Upper lobe of left lung (tissue), 6 donors: ENCODE data around the gene PRF1. TPM values are rescaled to one million over a fixed set of nuclear protein-coding genes. Genes with fewer than 3 reads are reported as not detected.

Experiments
- ATAC-seq, 2 donors: fragments of 200-7000 bp; cut with Tn5 transposase; one replicate each; pipeline ENCODE4 v1.9.1; 2022; ENCODE audit warnings: mild to moderate bottlenecking in 2 of 2, moderate library complexity in 2 of 2; ENCODE audit not compliant: low FRiP score in 2 of 2
- DNase-seq, 2 donors: peaks; one replicate each; pipeline ENCODE4 v3.0.0-alpha.2; 2019 to 2020
- H3K27ac ChIP-seq, 4 donors: fragments of 200-600 bp; sonication (generic); one replicate each; pipeline ENCODE4 v1.5.1; 2016 to 2019
- H3K27me3 ChIP-seq, 4 donors: fragments of 200-600 bp; sonication (generic); one replicate each; pipeline ENCODE4 v1.5.1; 2017 to 2019
- H3K36me3 ChIP-seq, 4 donors: fragments of 200-600 bp; sonication (generic); one replicate each; pipeline ENCODE4 v1.5.1; 2016 to 2019
- H3K4me1 ChIP-seq, 4 donors: fragments of 200-600 bp; sonication (generic); one replicate each; pipeline ENCODE4 v1.5.1; 2018 to 2019
- H3K4me3 ChIP-seq, 4 donors: fragments of 200-600 bp; sonication (generic); one replicate each; pipeline ENCODE4 v1.5.1; 2017 to 2019; ENCODE audit warnings: mild to moderate bottlenecking in 2 of 4, moderate library complexity in 1 of 4
- H3K9me3 ChIP-seq, 4 donors: fragments of 200-600 bp; sonication (generic); one replicate each; pipeline ENCODE4 v1.5.1; 2018 to 2019
- EP300 ChIP-seq, 4 donors: sonication (generic); formaldehyde crosslinking; IDR thresholded peaks; one replicate each; pipeline ENCODE4 v1.5.1; 2017; ENCODE audit warnings: antibody characterized with exemption in 4 of 4, control low read depth in 2 of 4
- POLR2A ChIP-seq, 4 donors: fragments of 450-650 bp; IDR thresholded peaks; one replicate each; pipeline ENCODE4 v1.5.1; 2016 to 2017; ENCODE audit warnings: antibody characterized with exemption in 4 of 4, mild to moderate bottlenecking in 2 of 4
- POLR2AphosphoS5 ChIP-seq, 2 donors: sonication (generic); formaldehyde crosslinking; IDR thresholded peaks; one replicate each; pipeline ENCODE4 v1.5.1; 2017; ENCODE audit warnings: antibody characterized with exemption in 2 of 2
- whole genome bisulfite sequencing, 2 donors: methylation state at CpG; one replicate each; pipeline ENCODE4 v1.1.5; 2017 to 2018; 5-methylcytosine and 5-hydroxymethylcytosine counted together
- total RNA-seq, 6 donors: library from RNA; depleted of rRNA in 4 of 6; stranded (reverse); fragments of >200 nt in 4 of 6; gene quantifications; one replicate each; pipeline versions ENCODE4 v1.1.0 to v1.2.1, GENCODE V29; 2016 to 2021
- TF ChIP-seq, protein P1 (sequence below), 6 experiments: fragments of 450-650 bp in 4 of 6; fragments of 200-600 bp in 2 of 6; sonication (generic) in 2 of 6; IDR thresholded peaks; one replicate each; pipeline ENCODE4 v1.5.1; 2016 to 2019; ENCODE audit warnings: antibody characterized with exemption in 6 of 6
- donor health status: DM: no; HTN: no; CAD: no; lungs with moderate emphysema.
- donor health status: DM: no; HTN: yes; CAD: no; lungs with severe emphysema.

The PRF1 gene
- total RNA-seq, 6 donors from 2014 or later = 6.3 to 26.9 (median 15.9) TPM

DNA sequence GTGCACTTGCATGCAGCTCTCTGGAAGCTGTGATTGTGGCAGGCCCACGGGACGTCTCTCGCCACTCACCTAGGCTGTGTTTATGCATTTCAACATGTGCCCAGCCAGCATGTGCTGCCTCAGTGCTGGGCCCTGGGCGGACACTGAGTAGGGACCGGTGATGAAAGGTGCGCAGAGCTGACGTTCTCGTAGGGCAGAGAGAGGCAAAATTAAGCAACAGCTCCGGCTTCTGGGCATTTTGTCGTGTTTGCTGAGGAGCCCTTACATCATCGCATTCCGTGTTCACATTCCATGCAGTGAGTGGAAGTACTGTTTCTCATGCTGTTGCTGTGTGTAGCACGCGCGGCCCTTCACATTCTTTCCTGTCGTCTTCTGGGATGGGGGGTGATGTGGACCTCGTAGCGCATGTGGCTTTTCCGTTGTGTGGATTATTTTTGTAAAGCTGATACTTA, 50.5 kb downstream of the PRF1 start:
- ATAC-seq = peak; percentile 53 to 88
- Histone ChIP-seq H3K27me3 (no peaks in the 10 kb centered on the region), H3K9me3 (no peaks in the 10 kb centered on the region), H3K4me1 (peaks cover 4 to 15% (median 8%) of the 10 kb centered on the region in 4 donors), H3K36me3 (peaks cover 0 to 70% (median 10%) of the 10 kb centered on the region in 4 donors), H3K4me3 (no peak overlapping the region), H3K27ac (peak overlapping the region in 3 of 4 donors; percentile 2 to 58 (median 44))
- DNase-seq = peak in 1 of 2 donors; percentile 86
- WGBS, 2 donors = 58 to 65% methylated on average over 19 of the region's 19 CpGs
- TF ChIP-seq EP300 (IDR thresholded peaks at IDR 0.05) = peak in 1 of 4 donors; percentile 55
- TF ChIP-seq POLR2A (IDR thresholded peaks at IDR 0.05) = no peak
- peak; percentile 64 to 75 for TF ChIP-seq POLR2AphosphoS5 (IDR thresholded peaks at IDR 0.05)

DNA sequence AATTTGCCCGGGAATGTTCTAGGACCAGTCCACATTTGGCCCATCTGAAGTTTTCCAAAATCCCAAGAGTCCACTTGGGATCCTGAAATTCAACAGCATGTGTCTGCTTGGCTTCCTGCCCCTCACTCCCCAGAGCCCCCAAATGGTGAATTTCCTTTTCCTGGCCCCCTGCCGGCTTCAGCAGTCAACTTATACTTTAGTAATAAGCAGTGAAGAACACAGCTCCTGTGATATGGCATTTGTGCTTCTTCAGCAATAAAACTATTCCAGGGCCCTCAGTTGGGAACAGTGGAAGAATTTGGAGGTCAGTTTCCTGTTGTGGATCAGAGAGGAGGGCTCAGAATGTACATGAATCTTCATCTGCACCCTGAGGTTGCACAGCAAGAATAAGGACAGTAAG, 51.1 kb downstream of the PRF1 start:
- H3K4me1 ChIP-seq = peaks cover 4 to 15% (median 8%) of the 10 kb centered on the region in 4 donors
- no peaks in the 10 kb centered on the region for H3K27me3 ChIP-seq
- WGBS, 2 donors = 56 to 63% methylated on average over 2 of the region's 2 CpGs
- H3K9me3 ChIP-seq = no peaks in the 10 kb centered on the region
- ATAC-seq = no peak
- peak overlapping the region in 3 of 4 donors; percentile 2 to 58 (median 44) for H3K27ac ChIP-seq
- DNase-seq = no peak
- H3K36me3 ChIP-seq = peaks cover 0 to 68% (median 10%) of the 10 kb centered on the region in 4 donors
- no peak overlapping the region for H3K4me3 ChIP-seq
- TF ChIP-seq POLR2AphosphoS5 (IDR thresholded peaks at IDR 0.05) (no peak), EP300 (IDR thresholded peaks at IDR 0.05) (no peak), POLR2A (IDR thresholded peaks at IDR 0.05) (no peak)
- TF ChIP-seq, protein P1, sequence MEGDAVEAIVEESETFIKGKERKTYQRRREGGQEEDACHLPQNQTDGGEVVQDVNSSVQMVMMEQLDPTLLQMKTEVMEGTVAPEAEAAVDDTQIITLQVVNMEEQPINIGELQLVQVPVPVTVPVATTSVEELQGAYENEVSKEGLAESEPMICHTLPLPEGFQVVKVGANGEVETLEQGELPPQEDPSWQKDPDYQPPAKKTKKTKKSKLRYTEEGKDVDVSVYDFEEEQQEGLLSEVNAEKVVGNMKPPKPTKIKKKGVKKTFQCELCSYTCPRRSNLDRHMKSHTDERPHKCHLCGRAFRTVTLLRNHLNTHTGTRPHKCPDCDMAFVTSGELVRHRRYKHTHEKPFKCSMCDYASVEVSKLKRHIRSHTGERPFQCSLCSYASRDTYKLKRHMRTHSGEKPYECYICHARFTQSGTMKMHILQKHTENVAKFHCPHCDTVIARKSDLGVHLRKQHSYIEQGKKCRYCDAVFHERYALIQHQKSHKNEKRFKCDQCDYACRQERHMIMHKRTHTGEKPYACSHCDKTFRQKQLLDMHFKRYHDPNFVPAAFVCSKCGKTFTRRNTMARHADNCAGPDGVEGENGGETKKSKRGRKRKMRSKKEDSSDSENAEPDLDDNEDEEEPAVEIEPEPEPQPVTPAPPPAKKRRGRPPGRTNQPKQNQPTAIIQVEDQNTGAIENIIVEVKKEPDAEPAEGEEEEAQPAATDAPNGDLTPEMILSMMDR (IDR thresholded peaks at IDR 0.05) = no peak

DNA sequence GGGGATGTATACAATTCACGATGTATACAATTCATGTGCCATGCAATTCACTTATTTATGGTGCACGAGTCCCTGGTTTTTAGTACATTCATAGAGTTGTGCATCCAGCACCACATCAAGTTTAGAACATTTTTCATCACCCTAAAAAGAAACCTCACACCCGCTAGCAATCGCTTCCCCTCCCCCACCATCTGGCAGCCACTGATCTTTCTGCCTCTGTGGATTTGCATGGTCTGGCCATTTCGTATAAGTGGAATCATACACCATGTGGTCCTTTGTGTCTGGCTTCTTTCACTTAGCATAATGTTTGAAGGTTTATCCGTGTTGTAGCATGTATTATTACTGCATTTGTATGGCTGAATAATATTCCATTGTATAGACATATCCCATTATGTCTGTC, 52.1 kb downstream of the PRF1 start:
- WGBS, 2 donors = 81 to 88% methylated on average over 6 of the region's 6 CpGs
- no peak overlapping the region for H3K4me3 ChIP-seq
- H3K9me3 ChIP-seq = no peaks in the 10 kb centered on the region
- no peak overlapping the region for H3K27ac ChIP-seq
- TF ChIP-seq, protein P1 (IDR thresholded peaks at IDR 0.05) = no peak
- TF ChIP-seq POLR2A (IDR thresholded peaks at IDR 0.05) = no peak
- no peaks in the 10 kb centered on the region for H3K27me3 ChIP-seq
- peaks cover 4 to 15% (median 8%) of the 10 kb centered on the region in 4 donors for H3K4me1 ChIP-seq
- no peak for DNase-seq
- ATAC-seq = no peak
- peaks cover 0 to 64% (median 9%) of the 10 kb centered on the region in 4 donors for H3K36me3 ChIP-seq

DNA sequence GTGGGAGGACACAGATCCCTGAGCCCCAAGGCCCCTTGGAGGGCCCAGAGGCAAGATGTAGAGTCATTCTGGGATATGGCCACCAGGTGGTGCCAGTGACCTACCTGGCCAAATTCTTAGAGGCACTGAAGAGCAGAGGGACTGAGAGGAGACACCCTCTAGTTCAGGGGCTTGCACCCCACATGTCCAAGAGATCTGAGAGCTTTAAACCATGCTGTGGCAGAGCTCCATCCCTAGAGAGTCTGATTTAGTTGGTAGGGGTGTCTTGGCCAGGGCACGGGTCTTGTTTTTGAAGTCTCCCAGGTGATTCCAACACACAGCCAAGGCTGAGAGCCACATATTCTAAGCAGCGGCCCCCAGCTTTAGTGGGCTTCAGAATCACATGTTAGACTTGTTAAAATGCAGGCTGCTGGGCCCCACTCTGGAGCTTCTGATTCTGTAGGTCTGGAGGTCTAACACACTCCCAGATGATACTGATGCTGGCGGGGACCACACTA, 52.5 kb downstream of the PRF1 start:
- ATAC-seq (peak; percentile 61 to 83), DNase-seq (peak in 1 of 2 donors; percentile 70)
- peaks cover 4 to 15% (median 8%) of the 10 kb centered on the region in 4 donors for H3K4me1 ChIP-seq
- H3K4me3 ChIP-seq = no peak overlapping the region
- no peaks in the 10 kb centered on the region for H3K27me3 ChIP-seq
- TF ChIP-seq, protein P1 (IDR thresholded peaks at IDR 0.05) = peak; percentile 80 to 94 (median 88)
- TF ChIP-seq EP300 (IDR thresholded peaks at IDR 0.05) (no peak), POLR2AphosphoS5 (IDR thresholded peaks at IDR 0.05) (no peak), POLR2A (IDR thresholded peaks at IDR 0.05) (no peak)
- H3K9me3 ChIP-seq = no peaks in the 10 kb centered on the region
- WGBS, 2 donors = 90 to 100% methylated on average over 3 of the region's 3 CpGs
- H3K27ac ChIP-seq = no peak overlapping the region
- H3K36me3 ChIP-seq = peaks cover 0 to 60% (median 7%) of the 10 kb centered on the region in 4 donors

DNA sequence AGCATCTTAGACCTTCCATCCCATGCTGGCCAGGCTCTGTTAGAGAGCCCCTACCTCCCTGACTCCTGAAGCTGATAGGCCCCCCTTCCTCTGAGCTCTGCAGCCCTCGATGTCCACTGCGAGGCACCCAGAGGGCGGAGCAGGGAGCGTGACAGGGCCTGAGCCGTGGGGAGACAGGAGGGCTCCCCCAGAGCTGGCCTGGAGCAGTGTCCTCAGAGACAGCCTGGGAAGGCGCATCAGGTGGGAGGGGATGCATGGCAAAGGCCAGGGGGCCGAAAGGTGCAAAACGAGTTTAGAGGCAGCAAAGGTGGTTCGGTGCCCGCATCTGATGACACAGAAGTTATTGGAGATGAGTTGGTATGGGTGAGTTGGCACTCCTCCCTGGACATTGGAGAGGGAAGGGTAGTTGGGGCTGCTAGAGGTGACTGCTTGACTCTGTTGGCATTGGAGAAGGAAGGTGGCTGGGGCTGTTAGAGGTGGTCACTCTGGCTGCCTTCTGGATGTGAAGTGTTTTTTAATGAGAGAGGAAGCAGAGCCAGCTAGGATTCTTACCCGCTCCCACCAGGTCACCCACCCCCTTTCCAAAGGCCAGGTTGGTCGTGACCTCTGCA, 53.1 kb downstream of the PRF1 start:
- Histone ChIP-seq H3K27me3 (no peaks in the 10 kb centered on the region), H3K4me3 (no peak overlapping the region), H3K36me3 (peaks cover 0 to 62% (median 10%) of the 10 kb centered on the region in 4 donors), H3K4me1 (peaks cover 4 to 15% (median 8%) of the 10 kb centered on the region in 4 donors), H3K9me3 (no peaks in the 10 kb centered on the region), H3K27ac (no peak overlapping the region)
- ATAC-seq = no peak
- TF ChIP-seq POLR2AphosphoS5 (IDR thresholded peaks at IDR 0.05) (no peak), EP300 (IDR thresholded peaks at IDR 0.05) (no peak), POLR2A (IDR thresholded peaks at IDR 0.05) (no peak)
- TF ChIP-seq, protein P1 (IDR thresholded peaks at IDR 0.05) = no peak
- DNase-seq = no peak
- WGBS, 2 donors = 79 to 94% methylated on average over 11 to 12 of the region's 12 CpGs

Other genes with a start within 250 kb of the PRF1 start
- 10 to 100 TPM in 3 of 6 donors, 1 to 10 TPM in 3; 7.9 to 17.0 (median 10.7) TPM for gene LRRC20, start 220.1 kb downstream of the PRF1 start, total RNA-seq
- gene EIF4EBP2, start 198.6 kb downstream of the PRF1 start, total RNA-seq = 10 to 100 TPM; 36.3 to 85.1 (median 58.9) TPM
- not detected for gene NODAL, start 161.1 kb downstream of the PRF1 start, total RNA-seq
- 10 to 100 TPM in 5 of 6 donors, 1 to 10 TPM in 1; 8.9 to 25.4 (median 13.4) TPM for gene PALD1, start 124.0 kb downstream of the PRF1 start, total RNA-seq
- 1 to 10 TPM in 2 of 6 donors, under 1 TPM in 4; 0.15 to 3.1 (median 0.45) TPM for gene ADAMTS14, start 69.8 kb upstream of the PRF1 start, total RNA-seq
- not detected for gene TBATA, start 182.6 kb upstream of the PRF1 start, total RNA-seq
- 10 to 100 TPM; 18.4 to 43.8 (median 30.4) TPM for gene SGPL1, start 213.2 kb upstream of the PRF1 start, total RNA-seq